GM19438 (cell line): ENCODE measurements around the gene C1S.

ENCODE experiments used
- ATAC-seq: cut with Tn5 transposase; IDR thresholded peaks from one replicate; pipeline ENCODE4 v1.9.1; 2021; ENCODE audit warnings: low read depth; ENCODE audit not compliant: unreplicated experiment

C1S gene

DNA sequence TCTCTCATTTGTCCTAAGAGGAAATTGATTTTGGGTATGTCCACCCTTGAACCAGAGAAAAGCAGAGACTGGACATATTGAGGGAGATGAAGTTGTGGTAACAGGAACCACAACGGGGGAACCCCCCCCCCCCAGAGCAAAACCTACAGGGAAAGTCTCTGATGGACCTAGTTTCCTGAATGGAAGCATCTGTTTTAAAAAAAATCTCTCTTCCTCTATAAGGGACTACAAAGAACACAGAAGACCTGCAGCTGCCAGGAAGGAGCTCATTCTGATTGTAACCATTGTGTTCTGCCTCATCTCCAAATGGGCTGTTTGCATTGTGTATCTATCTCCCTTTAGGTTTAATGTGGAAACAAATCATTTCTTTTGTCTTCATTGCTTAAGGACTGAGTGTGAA is 13.4 kb downstream of the C1S start:
- no peak for ATAC-seq

DNA sequence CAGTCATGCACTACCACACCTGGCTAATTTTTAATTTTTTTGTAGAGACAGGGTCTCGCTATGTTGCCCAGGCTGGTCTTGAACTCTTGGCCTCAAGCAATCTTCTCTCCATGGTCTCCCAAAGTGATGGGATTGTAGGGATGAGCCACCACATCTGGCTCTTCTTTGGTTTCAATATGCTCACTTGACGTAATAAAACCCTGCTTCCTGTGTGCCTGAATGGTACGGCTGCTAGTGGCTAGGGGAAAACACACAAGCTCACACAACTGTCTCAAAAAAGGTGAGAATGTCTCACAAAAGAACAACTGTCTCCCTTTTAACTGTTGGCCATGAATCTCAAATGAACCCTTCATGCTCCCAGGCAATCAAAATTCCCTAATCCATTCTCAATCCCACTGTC is 15.0 kb downstream of the C1S start:
- no peak for ATAC-seq

DNA sequence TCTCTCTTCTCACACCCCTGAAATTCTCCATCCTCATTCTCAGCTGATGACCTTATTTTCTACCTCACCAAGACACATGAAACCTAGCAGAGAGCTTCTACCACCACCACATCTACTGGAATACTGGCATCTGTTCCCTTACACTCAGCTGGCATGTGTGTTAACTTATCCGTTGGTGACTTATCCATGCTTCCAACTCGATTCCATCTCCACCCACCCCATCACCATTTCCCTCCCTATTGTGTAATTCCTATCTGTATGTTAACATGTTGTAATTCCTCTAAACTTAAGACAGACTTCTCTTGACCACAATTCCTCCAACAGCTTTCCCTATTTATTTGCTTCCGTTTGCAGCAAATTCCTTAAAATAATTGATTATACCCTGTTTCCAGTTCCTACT is 15.4 kb downstream of the C1S start:
- no peak for ATAC-seq

DNA sequence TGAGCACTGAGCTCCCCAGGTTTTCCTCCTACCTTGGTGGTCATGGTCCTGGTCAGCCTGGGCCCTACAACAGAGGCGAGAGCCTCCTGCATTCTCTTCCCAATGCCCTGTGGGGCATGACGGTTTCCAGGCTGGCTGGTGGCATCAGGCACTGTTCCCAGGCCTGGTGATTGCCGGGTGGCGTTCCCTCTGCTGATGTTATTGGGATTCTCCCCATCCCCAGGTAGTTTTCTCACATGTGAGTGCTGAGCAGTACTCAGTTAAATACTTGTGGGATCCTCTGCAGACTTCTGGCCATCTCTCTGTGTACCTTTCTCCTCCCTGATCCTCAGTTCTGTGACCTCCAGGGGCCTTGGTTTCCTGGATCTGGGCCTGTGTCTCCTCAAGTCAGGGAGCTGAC is 16.0 kb downstream of the C1S start:
- no peak for ATAC-seq

DNA sequence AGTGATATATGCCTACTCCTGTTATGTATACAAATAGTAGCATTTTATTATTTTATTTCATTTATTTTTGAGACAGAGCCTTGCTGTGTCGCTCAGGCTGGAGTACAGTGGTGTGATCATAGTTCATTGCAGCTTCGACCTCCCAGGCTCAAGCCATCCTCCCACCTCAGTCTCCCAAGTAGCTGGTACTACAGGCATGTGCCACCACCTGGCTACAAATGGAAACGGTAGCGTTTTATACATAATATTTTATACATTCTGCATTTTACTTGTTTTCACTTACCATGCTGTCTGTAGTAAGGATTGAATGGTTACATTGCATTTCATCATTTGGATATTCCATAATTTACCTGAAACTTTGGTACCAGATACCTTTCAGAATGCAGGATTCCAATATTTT is 17.6 kb downstream of the C1S start:
- ATAC-seq: no peak

DNA sequence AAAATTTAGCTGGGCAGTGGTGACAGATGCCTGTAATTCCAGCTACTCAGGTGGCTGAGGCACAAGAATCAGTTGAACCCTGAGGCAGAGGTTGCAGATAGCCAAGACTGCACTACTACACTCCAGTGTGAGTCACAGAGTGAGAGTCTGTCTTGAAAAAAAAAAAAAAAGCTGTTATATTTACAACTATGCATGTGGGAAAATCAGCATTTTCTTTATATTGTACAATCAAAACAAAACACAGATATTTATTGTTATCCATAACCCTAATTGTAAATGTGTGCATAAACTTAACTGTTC is 19.3 kb downstream of the C1S start:
- no peak for ATAC-seq

DNA sequence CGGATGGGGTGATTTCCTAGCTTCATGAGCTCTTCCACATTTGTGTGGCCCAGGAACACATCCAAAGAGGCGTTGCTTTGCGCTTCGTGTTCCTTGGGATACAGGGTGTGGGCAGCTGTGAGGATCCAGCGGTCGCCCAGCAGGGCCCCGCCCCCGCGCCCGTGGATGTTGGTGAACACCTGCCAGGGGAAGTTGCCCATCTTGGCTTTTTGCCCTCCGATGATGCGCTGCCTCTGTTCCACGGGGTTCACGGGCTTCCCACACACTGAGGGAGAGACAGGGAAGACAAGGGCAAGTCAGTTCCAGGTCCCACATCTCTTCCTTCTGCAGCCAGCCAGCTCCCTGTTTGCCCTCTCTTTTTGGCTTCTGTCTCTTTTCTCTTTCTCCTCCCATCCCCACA is 20.5 kb downstream of the C1S start:
- no peak for ATAC-seq

DNA sequence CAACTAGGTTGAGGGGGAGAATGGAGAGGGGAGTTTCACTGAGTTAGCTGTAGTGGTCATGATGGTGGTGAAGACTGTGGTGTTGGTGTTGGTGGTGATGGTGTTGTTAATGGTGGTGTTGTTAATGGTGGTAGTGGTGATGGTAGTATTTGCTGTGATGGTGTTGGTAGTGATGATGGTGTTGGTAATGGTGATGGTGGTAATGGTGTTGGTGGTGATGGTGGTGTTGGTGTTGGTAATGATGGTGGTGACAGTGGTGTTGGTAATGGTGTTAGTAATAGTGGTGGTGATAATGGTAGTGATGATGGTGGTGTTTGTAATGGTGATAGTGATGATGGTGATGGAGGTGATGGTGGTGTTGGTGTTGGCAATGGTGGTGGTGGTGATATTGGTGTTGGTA is 22.6 kb downstream of the C1S start:
- no peak for ATAC-seq

DNA sequence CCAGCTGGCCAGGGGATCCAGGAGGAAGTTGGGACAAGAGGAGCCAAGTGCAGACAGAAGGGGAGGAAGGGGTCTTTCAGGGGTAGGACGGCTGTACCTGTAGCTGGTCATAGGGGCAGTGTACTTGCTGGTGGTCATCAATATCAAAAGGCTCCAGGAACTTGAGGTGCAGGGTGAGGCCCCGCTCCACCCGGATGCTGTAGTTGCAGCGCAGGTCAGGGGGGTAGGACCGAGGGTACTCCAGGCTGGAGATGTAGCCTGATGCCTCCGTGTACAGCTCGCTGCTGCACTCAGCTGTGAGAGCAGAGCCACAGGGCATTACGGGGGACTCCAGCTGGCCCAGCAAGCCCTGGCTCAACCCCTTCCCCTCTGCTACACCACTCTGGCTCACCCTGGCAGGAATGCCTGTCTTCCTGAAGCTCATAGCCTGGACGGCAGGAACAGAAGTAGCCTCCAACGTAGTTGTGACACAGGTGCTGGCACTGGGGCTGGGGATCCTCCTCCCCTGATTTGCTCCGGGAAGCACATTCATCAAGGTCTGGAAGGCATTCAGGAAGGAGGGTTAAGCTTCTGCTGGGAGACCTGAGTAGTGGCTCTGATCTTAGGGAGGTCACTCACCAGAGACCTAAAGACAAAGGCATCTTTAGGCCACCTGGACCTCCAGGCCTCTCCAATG is 28.8 kb downstream of the C1S start:
- ATAC-seq: no peak

DNA sequence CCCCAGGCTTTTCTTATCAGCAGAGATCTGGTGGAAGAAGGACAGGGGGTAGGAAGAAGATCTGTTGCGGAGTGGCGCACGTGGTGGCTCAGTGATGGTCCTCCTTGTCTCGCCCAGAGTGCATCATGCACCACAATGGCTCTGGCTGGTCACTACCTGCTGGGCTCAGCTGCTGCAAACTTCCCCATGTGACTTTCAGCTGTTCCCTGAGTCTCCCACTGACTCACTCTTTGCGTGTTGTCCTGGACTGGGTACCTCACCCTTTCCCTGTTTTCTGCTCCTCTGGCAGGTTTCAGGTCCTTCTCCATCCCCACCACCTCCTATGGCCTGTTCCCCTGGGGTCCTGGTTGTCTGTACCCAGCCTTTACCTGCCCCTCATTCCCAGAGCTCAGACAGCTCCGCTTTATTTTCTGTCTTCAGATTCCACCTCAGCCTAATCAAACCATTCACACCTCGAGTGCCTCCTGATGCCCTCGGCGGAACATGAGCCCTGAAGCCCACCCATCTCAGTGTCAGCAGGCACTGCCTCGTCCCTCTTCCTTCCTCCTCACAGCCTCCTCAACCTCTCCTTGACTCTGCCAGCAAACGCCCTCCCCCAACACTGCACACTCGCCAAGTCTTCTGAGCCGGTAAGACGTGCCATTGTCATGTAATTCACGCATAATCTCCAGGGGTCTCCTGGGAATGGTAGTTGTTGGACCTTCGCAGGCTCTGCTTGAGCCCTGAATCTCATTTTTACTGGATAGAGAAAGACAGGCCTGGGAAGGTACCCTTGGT is 29.9 kb downstream of the C1S start:
- no peak for ATAC-seq

DNA sequence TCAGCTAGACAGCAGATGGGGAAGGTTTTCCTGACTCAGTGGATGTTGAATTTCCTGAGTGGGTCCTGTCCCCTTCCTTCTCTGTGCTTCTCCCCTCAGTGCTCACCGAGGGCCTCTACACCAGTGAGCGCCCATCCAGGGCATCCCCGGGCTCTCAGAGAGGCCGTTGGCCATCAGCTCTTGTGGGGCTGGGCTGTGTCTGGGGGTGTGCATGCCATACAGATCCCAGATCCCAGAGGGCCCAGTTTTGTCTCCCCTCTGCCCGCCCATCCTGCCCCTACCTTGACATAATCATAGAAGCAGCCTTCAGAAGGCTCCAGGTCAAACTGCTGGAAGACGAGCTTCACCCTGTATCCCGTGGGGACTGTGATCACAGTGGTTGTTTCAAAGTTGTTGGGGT is 30.7 kb downstream of the C1S start:
- ATAC-seq: no peak

DNA sequence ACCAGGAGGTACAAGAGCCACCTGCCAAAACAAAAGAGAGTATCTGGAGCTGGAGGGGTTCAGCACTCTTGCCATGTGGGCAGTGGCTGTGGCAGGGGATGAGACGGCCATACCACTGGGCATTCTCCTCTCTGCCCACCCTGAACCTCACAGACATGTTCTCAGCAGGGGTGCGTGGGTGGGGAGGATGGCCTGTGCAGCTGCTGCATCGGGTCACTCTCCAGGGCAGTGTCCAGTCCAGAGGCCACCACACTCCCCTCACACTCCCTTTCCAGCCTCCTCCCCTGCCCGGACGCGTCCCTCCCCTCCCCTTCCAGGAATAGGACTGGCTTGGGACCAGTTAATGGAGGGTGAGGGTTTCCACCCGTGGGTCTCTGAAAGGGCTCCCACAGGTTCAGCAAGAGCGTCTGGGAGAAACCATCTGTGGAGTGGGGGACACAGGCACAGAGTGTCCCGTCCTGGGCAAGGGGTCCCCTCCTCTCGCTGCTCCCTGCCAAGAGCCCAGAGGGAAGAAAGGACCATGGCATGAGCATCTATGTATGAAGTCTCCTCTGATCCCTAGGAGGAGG is 31.2 kb downstream of the C1S start:
- no peak for ATAC-seq

DNA sequence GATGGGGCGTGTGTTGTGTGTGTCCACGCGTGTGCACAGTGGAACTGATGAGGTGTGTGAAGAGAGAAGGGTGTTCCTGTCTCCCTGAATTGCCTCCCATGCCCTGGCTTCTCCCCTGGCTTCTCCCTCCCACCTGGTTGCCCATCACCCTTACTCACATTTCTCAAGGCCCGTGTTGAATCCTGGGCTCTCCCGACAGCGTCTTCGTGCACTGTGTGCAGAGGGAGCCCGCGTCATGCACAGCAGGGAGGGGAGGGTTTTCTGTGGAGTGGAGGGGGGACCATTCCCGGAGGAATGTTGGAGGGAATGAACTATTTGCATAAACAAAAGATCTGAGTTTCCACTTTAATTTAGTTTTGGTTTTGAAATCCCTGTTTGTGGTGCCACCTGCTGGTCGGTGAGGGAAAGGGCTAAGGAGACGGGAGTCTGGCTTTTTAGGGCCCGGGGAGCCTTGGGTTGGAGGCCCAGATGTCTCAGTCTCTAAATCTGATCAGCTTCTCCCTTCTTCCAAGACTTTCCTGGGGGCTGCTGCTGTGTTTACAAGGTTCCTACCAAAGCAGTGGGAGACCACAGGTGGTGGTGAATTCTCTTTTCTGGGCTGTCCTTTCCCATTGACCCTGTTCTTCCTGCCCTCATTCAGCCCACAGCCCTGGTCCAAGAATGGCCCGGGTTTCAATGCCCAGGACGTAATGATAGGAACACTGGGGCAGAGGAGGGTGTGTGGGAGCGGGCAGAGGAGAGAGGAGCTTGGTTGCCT is 31.9 kb downstream of the C1S start, which contains the start of gene C1R:
Gene C1R, minus strand, starts transcription at position 217 of the 757 bp plus-strand sequence. Its CDS starts 57 bp downstream, at position 160.
- no peak for ATAC-seq

DNA sequence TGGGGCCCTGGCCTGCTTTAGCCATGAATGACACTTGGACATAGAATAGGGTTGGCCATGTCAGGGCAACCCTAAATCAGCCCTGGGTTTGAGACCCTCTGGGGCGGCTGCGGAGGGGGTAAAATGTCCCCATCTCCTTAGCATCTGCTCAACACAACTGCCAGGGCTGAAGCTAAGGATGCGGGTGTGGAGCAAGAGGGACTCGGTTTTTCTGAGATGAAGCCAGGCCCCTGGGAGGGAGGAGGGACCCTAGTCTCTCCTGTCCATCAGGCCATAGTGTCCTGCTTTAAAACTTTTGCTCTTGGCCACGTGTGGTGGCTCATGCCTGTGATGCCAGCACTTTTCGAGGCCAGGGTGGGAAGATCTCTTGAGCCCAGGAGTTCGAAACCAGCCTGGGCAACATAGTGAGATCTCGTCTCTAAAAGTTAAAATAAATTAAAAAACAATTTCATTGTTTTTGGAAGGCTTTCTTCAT is 32.5 kb downstream of the C1S start:
- no peak for ATAC-seq

DNA sequence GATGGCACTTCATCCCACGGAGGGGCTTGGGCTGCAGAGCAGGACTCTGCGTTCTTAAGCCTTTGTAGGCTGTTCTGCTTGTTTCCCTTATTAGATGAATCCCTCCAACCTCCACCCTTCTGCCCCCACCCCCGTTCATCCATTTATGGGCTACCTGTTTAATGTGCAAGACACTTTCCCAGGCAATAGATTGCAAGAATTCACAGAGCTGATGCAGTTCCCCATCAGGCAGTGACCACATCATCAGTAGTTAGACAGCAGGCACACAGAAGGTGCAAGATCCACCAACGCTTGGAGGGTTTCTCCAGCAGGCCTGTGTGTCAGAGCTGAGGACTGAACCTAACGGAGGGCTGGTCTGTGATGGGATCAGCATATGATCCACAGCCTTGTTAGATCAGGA is 33.0 kb downstream of the C1S start:
- ATAC-seq: no peak

DNA sequence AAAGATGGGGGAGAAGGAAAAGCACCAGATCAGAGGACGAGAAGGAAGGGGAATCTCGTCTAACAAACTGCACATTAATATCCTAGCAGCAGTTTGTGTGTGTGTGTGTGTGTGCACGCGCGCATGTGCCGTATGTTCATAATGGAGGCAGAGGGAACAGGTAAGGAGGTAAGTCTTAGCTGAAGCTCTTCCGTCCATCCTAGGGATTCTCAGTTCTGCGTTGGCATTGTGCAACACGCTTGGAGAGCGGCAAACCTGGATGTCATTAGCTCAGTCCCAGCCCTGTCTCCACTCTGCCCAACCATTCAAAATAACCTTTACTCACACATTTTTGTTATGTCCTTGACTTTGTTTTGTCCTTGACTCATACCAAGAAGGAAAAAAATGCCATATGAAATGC is 33.4 kb downstream of the C1S start:
- no peak for ATAC-seq

DNA sequence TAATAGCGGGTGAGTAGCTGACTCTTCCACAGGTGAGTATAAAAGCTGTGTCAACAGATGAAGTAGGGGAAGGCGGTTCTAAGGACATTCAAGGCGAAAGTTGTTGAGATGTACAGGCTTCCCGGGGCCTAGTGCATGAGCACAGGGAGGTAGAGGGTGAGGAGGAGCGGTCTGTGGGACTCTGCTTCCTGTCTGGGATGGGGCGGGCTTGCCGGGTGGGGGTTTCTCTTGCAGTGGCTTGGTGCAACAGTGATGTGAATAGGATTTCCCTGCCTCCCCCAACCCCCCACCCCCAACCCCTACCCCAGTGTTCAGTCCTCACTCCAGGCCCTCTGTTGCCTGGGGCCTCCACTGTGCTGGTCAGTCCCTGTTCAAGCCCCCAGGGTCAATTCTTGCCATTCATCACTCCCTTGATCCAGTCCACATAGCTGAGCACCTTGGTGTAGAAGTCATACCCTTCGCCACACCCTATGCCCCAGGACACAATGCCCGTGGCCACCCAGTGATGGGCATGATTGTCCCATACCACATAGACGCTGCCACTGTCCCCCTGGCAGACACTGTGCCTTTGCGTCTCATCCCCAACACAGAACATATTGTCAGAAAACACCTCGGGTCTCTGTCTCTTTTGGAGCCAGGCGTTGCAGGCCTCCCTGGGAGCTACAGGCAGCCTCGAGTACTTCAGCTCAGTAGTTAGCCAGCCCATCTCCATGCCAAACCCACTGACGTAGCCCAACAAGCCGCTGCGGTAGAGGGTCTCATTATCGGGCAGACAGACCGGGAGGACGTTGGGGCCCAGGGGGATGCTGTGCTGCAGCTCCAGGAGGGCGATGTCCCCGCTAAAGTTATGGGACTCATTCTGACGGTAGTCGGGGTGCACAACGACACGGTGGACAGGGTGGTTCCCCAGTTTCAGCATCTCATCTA is 35.8 kb downstream of the C1S start:
- ATAC-seq: no peak

DNA sequence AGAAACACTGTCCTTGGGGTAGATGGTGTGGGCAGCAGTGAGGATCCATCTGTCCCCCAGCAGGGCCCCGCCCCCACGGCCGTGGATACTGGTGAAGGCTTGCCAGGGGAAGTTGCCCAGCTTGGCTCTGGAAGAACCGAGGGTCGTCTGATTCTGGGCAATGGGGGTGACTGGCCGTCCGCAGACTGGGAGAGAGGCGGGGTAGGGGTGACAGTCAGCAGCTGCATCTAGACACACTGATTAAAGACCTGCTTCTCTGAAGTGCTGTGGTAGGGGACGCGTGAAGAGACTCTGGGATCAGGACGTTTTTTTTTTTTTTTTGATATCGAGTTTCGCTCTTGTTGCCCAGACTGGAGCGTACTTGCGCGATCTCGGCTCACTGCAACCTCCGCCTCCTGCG is 36.5 kb downstream of the C1S start:
- ATAC-seq: no peak

DNA sequence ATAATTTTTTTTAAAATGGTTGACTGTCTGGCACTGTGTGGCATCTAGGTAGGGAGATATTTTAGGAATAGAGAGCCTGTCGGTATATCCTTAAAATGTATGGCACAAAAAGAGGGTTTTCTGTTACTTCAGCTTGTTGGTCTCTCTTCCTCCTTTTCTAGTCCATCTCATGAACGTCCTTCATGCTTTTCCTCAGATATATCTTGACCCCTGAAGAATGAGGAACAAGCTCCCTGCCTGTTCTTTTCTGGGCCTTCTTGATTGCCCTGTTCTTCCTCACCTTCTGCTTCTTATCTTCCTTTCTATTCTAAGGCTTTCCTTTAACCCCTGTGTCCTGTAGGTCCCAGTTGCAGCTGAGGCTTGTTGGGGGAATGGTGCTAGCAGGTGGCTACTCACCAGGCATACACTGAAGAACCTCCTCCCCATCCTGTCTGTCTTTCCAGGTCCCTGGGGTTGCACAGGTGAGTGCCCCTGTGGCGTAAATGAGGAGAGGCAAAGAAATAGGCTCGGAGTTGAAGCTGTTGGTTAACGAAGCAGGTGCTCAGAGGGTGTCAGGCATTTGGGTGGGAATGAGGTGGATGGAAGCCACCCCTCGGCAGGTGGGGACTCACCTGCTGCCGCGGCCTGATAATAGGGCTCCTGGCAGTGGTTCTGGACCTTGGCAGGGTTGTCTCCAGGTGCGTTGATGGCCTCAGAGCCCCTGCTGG is 38.9 kb downstream of the C1S start:
- ATAC-seq: no peak

DNA sequence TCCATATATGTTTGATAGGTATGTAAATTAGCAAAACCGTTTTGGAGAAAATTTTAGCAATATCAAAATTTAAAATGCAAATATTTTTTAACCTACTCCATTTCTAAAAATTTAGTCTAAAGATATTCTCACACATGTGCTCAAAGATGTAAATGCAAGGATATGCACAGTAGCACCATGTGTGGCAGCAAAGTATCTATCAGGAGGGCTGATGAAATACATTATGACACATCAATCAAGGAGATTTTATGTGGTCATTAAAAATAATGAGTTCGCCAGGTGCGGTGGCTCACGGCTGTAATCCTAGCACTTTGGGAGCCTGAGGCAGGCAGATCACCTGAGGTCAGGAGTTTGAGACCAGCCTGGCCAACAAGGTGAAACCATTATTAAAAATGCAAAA is 39.7 kb downstream of the C1S start:
- ATAC-seq: no peak
